Left forelimb (tissue), 1 donor: ENCODE data around the gene TBC1D14.
"Not testable (repeated sequence)": the region's sequence is repeated elsewhere in the genome, so short reads cannot be mapped to it uniquely, and the experiment has no call there.

Source experiments
- DNase-seq: peaks from one replicate; pipeline ENCODE4 v3.0.0-alpha.2; 2018; ENCODE audit warnings: low spot score

TBC1D14 gene

GRCh38 chr4:6910340-6910959, 824 bp downstream of the TBC1D14 start:
- DNase-seq = no peak

GRCh38 chr4:6910960-6911874, 1.6 kb downstream of the TBC1D14 start:
- DNase-seq = no peak

- not testable (repeated sequence) for DNase-seq
Observed at GRCh38 chr4:6911917-6912316, 2.3 kb downstream of the TBC1D14 start.

GRCh38 chr4:6912441-6912840, 2.8 kb downstream of the TBC1D14 start:
- DNase-seq = no peak

GRCh38 chr4:6913350-6913905, 3.8 kb downstream of the TBC1D14 start:
- DNase-seq = no peak

GRCh38 chr4:6914448-6914847, 4.8 kb downstream of the TBC1D14 start:
- no peak for DNase-seq

- DNase-seq = no peak
Observed at GRCh38 chr4:6915041-6916005, 5.7 kb downstream of the TBC1D14 start.

GRCh38 chr4:6916069-6916586, 6.5 kb downstream of the TBC1D14 start:
- DNase-seq = no peak

- no peak for DNase-seq
Observed at GRCh38 chr4:6916587-6917460, 7.2 kb downstream of the TBC1D14 start.

- no peak for DNase-seq
Observed at GRCh38 chr4:6917461-6918271, 8.0 kb downstream of the TBC1D14 start.

GRCh38 chr4:6918338-6918737, 8.7 kb downstream of the TBC1D14 start:
- no peak for DNase-seq

GRCh38 chr4:6920171-6920570, 10.5 kb downstream of the TBC1D14 start:
- no peak for DNase-seq

- no peak for DNase-seq
Observed at GRCh38 chr4:6923507-6923906, 13.9 kb downstream of the TBC1D14 start.

GRCh38 chr4:6924361-6924779, 14.7 kb downstream of the TBC1D14 start:
- DNase-seq = no peak

- no peak for DNase-seq
Observed at GRCh38 chr4:6925357-6925836, 15.8 kb downstream of the TBC1D14 start.

GRCh38 chr4:6926081-6926480, 16.5 kb downstream of the TBC1D14 start:
- DNase-seq = no peak

GRCh38 chr4:6926681-6927478, 17.3 kb downstream of the TBC1D14 start:
- DNase-seq = no peak

- no peak for DNase-seq
Observed at GRCh38 chr4:6928081-6928480, 18.5 kb downstream of the TBC1D14 start.

- no peak for DNase-seq
Observed at GRCh38 chr4:6929339-6929811, 19.7 kb downstream of the TBC1D14 start.
